Right ventricle myocardium inferior (tissue), 1 donor: Measurements from ENCODE around the gene PHC1. TPM values are rescaled to one million over a fixed set of nuclear protein-coding genes. Genes with fewer than 3 reads are reported as not detected.
"Not testable (repeated sequence)": the region's sequence is repeated elsewhere in the genome, so short reads cannot be mapped to it uniquely, and the experiment has no call there.

Source experiments
- ATAC-seq: fragments of 200-7000 bp; cut with Tn5 transposase; one replicate; pipeline ENCODE4 v1.9.1; 2020; ENCODE audit warnings: mild to moderate bottlenecking, moderate library complexity
- DNase-seq: peaks from one replicate; pipeline ENCODE4 v3.0.0; 2021; ENCODE audit errors: missing footprints
- intact Hi-C: fragments of 100-400 bp; cut with DNase I; formaldehyde crosslinking; loops from one replicate; pipeline ENCODE4 v1.11.0; 2022
- total RNA-seq: library from RNA; stranded (reverse); fragmentation: NEBNext Ultra II Directional; extraction: Animal tissue kit (Norgen Biotek cat#: 25700); gene quantifications from one replicate; pipeline ENCODE4 v1.2.1, GENCODE V29; 2021
- donor health status: DM: no; HTN: yes; CAD: no; lungs with severe emphysema.

Gene PHC1
- total RNA-seq, 1 donor from 2014 or later: 20.9 TPM

- no peak for DNase-seq
- ATAC-seq: no peak
- intact Hi-C loops: no loop called here
Observed at GRCh38 chr12:8906266-8907180, 7.8 kb upstream of the PHC1 start.

DNA sequence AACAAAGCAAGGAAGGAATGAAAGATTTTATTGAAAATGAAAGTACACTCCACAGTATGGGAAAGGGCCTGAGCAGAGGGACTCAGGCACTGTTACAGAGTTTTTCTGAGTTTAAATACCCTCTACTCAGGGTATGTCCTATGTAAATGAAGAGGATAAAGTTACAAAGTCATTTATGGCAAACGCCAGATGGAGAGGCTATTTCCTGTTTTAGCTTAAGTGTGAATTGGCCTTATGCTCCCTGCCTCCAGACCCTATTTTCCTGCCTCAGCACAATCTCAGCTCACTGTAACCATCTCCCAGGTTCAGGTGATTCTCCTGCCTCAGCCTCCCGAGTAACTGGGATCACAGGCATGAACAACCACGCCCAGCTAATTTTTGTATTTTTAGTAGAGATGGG, 6.8 kb upstream of the PHC1 start:
- no peak for DNase-seq
- intact Hi-C loops: no loop called here
- no peak for ATAC-seq

- ATAC-seq: no peak
- no peak for DNase-seq
- intact Hi-C loops: no loop called here
Observed at GRCh38 chr12:8909752-8910151, 4.6 kb upstream of the PHC1 start.

- no peak for DNase-seq
- ATAC-seq: no peak
- intact Hi-C loops: no loop called here
Observed at GRCh38 chr12:8911606-8912268, 2.6 kb upstream of the PHC1 start.

- intact Hi-C loops: no loop called here
- DNase-seq: no peak
- ATAC-seq: no peak
Observed at GRCh38 chr12:8912914-8913313, 1.4 kb upstream of the PHC1 start.

DNA sequence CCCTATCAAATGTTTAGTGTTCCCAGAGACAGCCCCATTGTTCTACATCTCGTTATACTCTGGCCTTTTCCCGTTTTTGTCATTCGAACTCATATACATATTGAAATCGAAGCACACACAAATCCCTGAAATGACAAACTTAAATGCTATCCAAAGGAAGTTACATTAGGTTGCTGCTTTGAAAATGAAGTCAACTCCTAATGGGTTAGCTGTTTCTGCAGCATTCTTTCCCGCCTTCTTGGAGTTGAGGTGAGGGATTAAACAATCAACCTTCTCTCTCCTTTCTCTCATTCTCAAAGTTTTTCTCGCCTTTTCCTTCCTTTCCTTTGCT, 642 bp upstream of the PHC1 start:
- intact Hi-C loops: loop anchor here (2.0 kb wide), 1 partner anchor 37 kb away; no protein-coding TSS in a partner anchor
- ATAC-seq: no peak

DNA sequence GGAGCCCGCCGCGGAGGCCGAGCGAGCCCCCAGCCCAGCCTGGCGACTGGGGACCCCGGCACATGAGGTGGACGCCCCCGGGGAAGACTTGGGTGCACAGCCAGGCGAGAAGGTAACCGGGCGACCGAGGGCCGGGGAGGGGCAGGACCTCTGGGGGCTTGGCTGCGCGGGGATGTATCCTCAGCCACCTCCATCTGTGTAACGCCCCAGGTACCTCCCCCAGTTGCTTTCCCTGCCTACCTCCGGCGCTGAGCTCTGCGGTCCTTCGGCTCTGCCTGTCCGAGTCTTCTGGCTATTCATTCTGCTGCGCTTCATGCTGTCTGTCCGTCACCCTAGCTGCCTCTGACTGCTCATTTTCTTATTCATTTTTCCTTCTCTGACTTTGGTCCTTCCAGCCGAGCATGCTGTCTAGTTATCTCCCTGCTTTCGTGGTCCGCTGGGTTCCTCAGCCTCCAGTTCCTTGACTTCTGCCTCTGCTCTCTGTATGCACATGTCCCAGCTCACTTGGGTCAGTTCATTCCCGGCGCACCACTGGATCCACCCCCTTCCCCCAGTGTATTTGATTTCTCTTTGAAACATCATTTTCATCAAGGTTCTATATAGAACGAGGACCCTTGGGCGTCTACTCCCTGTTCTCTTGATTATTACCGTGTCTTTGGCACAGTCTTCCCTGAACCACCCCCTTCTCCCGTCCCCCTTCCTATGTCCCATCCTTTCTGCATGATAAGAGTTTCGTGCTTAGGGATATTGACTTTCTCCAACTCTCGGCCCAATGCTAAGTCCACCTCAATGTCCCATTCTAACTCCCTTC, 612 bp downstream of the PHC1 start:
- intact Hi-C loops: loop anchor here (2.0 kb wide), 1 partner anchor 36 kb away; no protein-coding TSS in a partner anchor
- ATAC-seq (peak; percentile 58), DNase-seq (peak; percentile 70)

More for the DNA sequence above, 642 bp upstream of the PHC1 start:
- DNase-seq: no peak

DNA sequence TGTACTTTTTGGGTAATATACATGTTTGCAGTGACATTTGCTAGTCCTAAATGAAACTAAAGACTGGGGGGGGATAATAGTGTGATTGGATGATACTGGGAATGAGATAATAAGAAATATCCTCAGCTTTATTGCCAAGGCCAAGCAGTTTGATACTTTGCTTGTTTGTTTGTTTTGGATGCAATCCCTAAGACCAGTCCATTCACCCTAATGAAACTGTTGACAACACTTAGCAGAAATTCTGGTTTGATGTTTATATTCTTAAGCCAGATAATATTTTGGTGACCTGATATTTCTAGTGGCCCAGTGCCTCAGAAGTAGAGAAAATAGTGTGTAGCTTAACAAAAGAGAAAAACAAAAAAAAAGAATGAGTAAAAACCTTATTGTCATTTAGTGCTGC, 1.8 kb downstream of the PHC1 start:
- no peak for DNase-seq
- no peak for ATAC-seq
- intact Hi-C loops: no loop called here

DNA sequence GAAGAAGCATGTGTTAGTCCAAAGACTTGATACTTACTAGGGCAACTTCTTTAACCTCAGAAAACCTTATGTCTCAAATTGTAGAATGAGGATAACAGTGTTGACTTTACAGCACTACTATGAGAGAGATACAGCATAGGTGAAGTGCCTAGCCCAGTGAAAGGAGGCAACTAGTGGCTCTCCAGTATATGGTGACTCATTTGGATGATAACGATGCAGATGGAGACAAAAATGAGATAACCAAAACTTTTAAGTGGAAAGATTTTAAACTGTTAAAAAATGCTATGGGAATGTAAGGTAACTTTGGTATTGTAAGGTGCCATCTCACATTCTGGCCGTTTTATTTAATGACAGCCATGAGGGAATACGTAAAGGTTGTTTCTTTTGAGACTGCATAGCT, 2.7 kb downstream of the PHC1 start:
- DNase-seq: no peak
- ATAC-seq: no peak
- intact Hi-C loops: no loop called here

DNA sequence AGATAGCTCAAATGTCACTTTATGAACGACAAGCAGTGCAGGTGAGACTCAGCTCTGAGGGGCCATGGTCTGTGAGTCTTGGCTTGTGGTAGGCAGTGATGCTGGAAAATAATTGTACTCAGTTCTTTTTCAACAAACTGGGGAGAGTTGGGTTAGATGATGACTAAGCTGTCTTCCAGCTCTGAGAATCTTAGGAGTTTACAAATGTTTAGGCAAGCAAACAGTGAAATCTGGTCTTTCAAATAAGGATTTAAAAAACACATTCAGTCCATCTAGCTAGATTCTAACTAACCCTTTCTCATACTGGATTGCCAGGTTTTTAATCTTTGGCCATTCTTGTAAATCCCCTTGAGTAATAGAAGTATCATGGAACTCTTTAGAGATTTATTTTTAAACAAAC, 3.4 kb downstream of the PHC1 start:
- ATAC-seq (no peak), DNase-seq (no peak)
- intact Hi-C loops: no loop called here

DNA sequence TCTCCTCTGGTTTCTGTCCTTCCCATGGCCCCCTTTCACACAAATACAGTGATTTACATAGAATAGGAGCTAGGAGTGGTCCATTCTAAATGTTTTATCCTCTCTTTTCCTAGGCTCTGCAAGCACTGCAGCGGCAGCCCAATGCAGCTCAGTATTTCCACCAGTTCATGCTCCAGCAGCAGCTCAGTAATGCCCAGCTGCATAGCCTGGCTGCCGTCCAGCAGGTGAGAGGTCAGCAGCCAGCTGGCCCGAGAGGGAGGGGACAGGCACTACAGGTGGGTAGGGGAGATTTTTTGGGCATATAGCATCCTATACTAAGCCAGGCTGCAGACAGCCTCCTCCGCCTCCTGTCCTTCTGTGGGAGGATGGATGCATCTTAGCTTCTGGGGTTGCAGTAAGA, 5.3 kb downstream of the PHC1 start:
- DNase-seq, ATAC-seq, intact Hi-C loops: not testable (repeated sequence)

- ATAC-seq (no peak), DNase-seq (no peak)
- intact Hi-C loops: no loop called here
Observed at GRCh38 chr12:8922544-8922943, 8.2 kb downstream of the PHC1 start.

GRCh38 chr12:8930655-8931323, 16.5 kb downstream of the PHC1 start:
- intact Hi-C loops, ATAC-seq, DNase-seq: not testable (repeated sequence)

DNA sequence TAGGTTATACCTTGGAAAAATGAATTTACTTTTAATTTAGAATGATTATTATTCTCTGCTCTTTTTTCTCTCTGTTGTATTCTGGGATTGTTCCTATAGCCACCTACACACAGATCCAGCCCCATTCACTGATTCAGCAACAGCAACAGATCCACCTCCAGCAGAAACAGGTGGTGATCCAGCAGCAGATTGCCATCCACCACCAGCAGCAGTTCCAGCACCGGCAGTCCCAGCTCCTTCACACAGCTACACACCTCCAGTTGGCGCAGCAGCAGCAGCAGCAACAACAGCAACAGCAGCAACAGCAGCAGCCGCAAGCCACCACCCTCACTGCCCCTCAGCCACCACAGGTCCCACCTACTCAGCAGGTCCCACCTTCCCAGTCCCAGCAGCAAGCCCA, 18.2 kb downstream of the PHC1 start:
- ATAC-seq, DNase-seq, intact Hi-C loops: not testable (repeated sequence)

DNA sequence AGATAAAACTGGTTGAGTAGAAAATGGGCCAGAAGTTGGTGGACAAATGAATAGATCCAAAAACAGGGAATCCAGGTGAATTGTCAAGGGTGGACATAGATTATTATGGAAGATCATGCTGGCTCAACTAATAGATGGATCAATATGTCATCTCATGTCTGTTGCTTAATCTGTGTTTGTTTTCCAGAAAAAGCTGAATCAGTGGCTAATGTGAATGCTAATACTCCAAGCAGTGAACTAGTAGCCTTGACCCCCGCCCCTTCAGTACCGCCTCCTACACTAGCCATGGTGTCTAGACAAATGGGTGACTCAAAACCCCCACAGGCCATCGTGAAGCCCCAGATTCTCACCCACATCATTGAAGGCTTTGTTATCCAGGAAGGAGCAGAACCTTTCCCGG, 19.8 kb downstream of the PHC1 start:
- DNase-seq, ATAC-seq, intact Hi-C loops: not testable (repeated sequence)

DNA sequence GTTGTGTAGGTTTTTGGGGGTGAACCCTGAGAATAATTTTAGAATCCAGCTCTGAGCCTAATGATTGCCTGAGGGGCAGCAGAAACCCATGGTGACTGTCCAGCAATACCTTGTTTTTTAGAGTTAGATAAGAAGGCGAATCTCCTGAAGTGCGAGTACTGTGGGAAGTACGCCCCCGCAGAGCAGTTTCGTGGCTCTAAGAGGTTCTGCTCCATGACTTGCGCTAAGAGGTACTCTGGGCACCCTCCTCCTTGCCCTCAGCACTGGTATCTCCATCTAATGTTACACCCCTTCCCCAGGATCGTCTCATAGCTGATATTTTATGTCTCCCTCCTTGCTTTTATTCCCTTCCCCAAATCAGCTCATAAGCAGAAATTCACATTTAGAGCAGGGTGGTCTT, 22.4 kb downstream of the PHC1 start:
- intact Hi-C loops: no loop called here
- DNase-seq (no peak), ATAC-seq (no peak)

GRCh38 chr12:8937842-8938442, 23.6 kb downstream of the PHC1 start:
- DNase-seq, ATAC-seq, intact Hi-C loops: not testable (repeated sequence)

- intact Hi-C loops: no loop called here
- ATAC-seq (no peak), DNase-seq (no peak)
Observed at GRCh38 chr12:8941691-8942478, 27.6 kb downstream of the PHC1 start.
